CD14-positive monocyte (primary cell): Measurements from ENCODE around the gene CELF2. TPM values are rescaled to one million over a fixed set of nuclear protein-coding genes. Genes with fewer than 3 reads are reported as not detected.

Experiments
- DNase-seq, 3 donors: peaks; one replicate each; pipeline ENCODE4 v3.0.0-alpha.2; 2011 to 2022
- H2AFZ ChIP-seq: 2 replicates; pipeline ENCODE4 v1.6.0; 2012; ENCODE audit warnings: mild to moderate bottlenecking, low read depth, low read length, inconsistent platforms; ENCODE audit not compliant: insufficient read depth, poor library complexity, severe bottlenecking
- H3K27ac ChIP-seq, 2 donors: 1 replicate in 1 of 2; 2 replicates in 1 of 2; pipeline ENCODE4 v1.5.1; 2012 to 2013; ENCODE audit warnings: low read length in 2 of 2, control low read depth in 1 of 2, inconsistent platforms in 1 of 2, low read depth in 1 of 2, mild to moderate bottlenecking in 1 of 2
- H3K27me3 ChIP-seq, 2 donors: one replicate each; pipeline versions ENCODE4 v1.6.0 to v1.6.1; 2011 to 2013; ENCODE audit warnings: low read length in 2 of 2; ENCODE audit not compliant: control insufficient read depth in 2 of 2, insufficient read depth in 2 of 2
- H3K36me3 ChIP-seq, 2 donors: replicated peaks in 1 of 2; 1 replicate in 1 of 2; 2 replicates in 1 of 2; pipeline versions ENCODE4 v1.5.1 to v1.6.1; 2012 to 2013; ENCODE audit warnings: low read length in 2 of 2, control low read depth in 1 of 2, inconsistent platforms in 1 of 2, mild to moderate bottlenecking in 1 of 2; ENCODE audit not compliant: insufficient read depth in 2 of 2, control insufficient read depth in 1 of 2
- H3K4me1 ChIP-seq, 2 donors: 1 replicate in 1 of 2; 2 replicates in 1 of 2; pipeline versions ENCODE4 v1.5.1 to v1.6.1; 2012 to 2013; ENCODE audit warnings: low read length in 2 of 2, control low read depth in 1 of 2, inconsistent platforms in 1 of 2, mild to moderate bottlenecking in 1 of 2, moderate library complexity in 1 of 2; ENCODE audit not compliant: insufficient read depth in 2 of 2, control insufficient read depth in 1 of 2
- H3K4me2 ChIP-seq: replicated peaks from 2 replicates; pipeline ENCODE3; 2012; ENCODE audit warnings: low read length, moderate library complexity, mild to moderate bottlenecking; ENCODE audit not compliant: poor library complexity, severe bottlenecking; ENCODE audit errors: extremely low read depth
- H3K4me3 ChIP-seq, 3 experiments: fragments of 200-600 bp in 1 of 3; sonication (generic) in 1 of 3; replicated peaks in 1 of 3; 1 replicate in 2 of 3; 2 replicates in 1 of 3; pipeline ENCODE4 v1.5.1; 2011 to 2013; ENCODE audit warnings: low read length in 3 of 3, mild to moderate bottlenecking in 3 of 3, control low read depth in 2 of 3, low read depth in 2 of 3, inconsistent platforms in 1 of 3, moderate library complexity in 1 of 3
- H3K79me2 ChIP-seq: 2 replicates; pipeline ENCODE4 v1.6.0; 2012; ENCODE audit warnings: mild to moderate bottlenecking, control low read depth, inconsistent platforms, low read length, moderate library complexity; ENCODE audit not compliant: insufficient read depth
- H3K9ac ChIP-seq: 2 replicates; pipeline ENCODE4 v1.6.0; 2017; ENCODE audit warnings: low read length, mild to moderate bottlenecking; ENCODE audit not compliant: insufficient read depth, poor library complexity, severe bottlenecking
- H3K9me3 ChIP-seq, 2 donors: replicated peaks in 1 of 2; 1 replicate in 1 of 2; 2 replicates in 1 of 2; pipeline versions ENCODE4 v1.5.1 to v1.6.1; 2012 to 2013; ENCODE audit warnings: low read length in 2 of 2, control low read depth in 1 of 2; ENCODE audit not compliant: control insufficient read depth in 1 of 2, insufficient read depth in 1 of 2
- H4K20me1 ChIP-seq: 2 replicates; pipeline ENCODE4 v1.6.0; 2012; ENCODE audit warnings: mild to moderate bottlenecking, low read length, control low read depth, moderate library complexity; ENCODE audit not compliant: insufficient read depth
- H3K27ac Mint-ChIP-seq, 7 donors: one replicate each; pipeline ENCODE4 v1.8.0; 2020; ENCODE audit warnings: mild to moderate bottlenecking in 7 of 7, mixed read lengths in 7 of 7, moderate library complexity in 6 of 7, inconsistent platforms in 2 of 7
- H3K27me3 Mint-ChIP-seq, 3 donors: one replicate each; pipeline ENCODE4 v1.8.0; 2021 to 2022; ENCODE audit warnings: low read depth in 3 of 3, mild to moderate bottlenecking in 3 of 3, mixed read lengths in 3 of 3, moderate library complexity in 3 of 3, inconsistent platforms in 1 of 3
- H3K36me3 Mint-ChIP-seq, 2 donors: one replicate each; pipeline ENCODE4 v1.8.0; 2020; ENCODE audit warnings: mixed read lengths in 2 of 2, inconsistent platforms in 1 of 2, mild to moderate bottlenecking in 1 of 2
- H3K4me1 Mint-ChIP-seq: one replicate; pipeline ENCODE4 v1.8.0; 2020; ENCODE audit warnings: mild to moderate bottlenecking, mixed read lengths
- H3K4me3 Mint-ChIP-seq, 2 donors: one replicate each; pipeline ENCODE4 v1.8.0; 2020; ENCODE audit warnings: mild to moderate bottlenecking in 2 of 2, mixed read lengths in 2 of 2, moderate library complexity in 1 of 2
- H3K9me3 Mint-ChIP-seq, 7 donors: one replicate each; pipeline ENCODE4 v1.8.0; 2020 to 2022; ENCODE audit warnings: mixed read lengths in 7 of 7, mild to moderate bottlenecking in 6 of 7, moderate library complexity in 6 of 7, inconsistent platforms in 2 of 7
- CTCF ChIP-seq: fragments of 200-600 bp; IDR thresholded peaks from one replicate; pipeline ENCODE4 v1.8.0; 2022; ENCODE audit warnings: antibody characterized with exemption, mild to moderate bottlenecking
- WGBS: methylation state at CpG from one replicate; pipeline ENCODE4 v1.1.5; 2013; ENCODE audit warnings: missing lambda C conversion rate; ENCODE audit not compliant: insufficient coverage; 5-methylcytosine and 5-hydroxymethylcytosine counted together
- intact Hi-C, 2 donors: fragments of 100-400 bp; cut with micrococcal nuclease; formaldehyde crosslinking; loops; one replicate each; pipeline versions ENCODE4 v1.15.0 to v1.15.1; 2023
- polyA plus RNA-seq, 3 donors: library from polyadenylated mRNA; depleted of rRNA in 1 of 3; unstranded in 2 of 3; stranded (reverse) in 1 of 3; fragments of 300-500 nt in 2 of 3; fragments of >200 nt in 1 of 3; fragmentation: Illumina TruSeq in 2 of 3; gene quantifications; 1 replicate in 2 of 3; 2 replicates in 1 of 3; pipeline ENCODE4 v1.2.3, GENCODE V29; 2012 to 2021

Gene CELF2
- polyA plus RNA-seq, 3 donors: 53.5 to 93.3 (median 80.5) TPM

- 95% methylated on average over 5 of the region's 12 CpGs for WGBS
- H3K4me1 ChIP-seq: peaks cover 49 to 58% of the 10 kb centered on the region in 2 donors
- no peak overlapping the region for H2AFZ ChIP-seq
- H3K79me2 ChIP-seq: peaks cover 100% of the 10 kb centered on the region
- Mint-ChIP-seq H3K27me3 (peaks cover 0 to 4% (median 0%) of the 10 kb centered on the region in 3 donors), H3K4me3 (peak overlapping the region in 1 of 2 donors; percentile 53), H3K4me1 (peaks cover 8% of the 10 kb centered on the region), H3K27ac (peak overlapping the region in 5 of 7 donors; percentile 39 to 82 (median 76)), H3K9me3 (no peaks in the 10 kb centered on the region), H3K36me3 (peaks cover 15 to 18% of the 10 kb centered on the region in 2 donors)
- peaks cover 100% of the 10 kb centered on the region for H4K20me1 ChIP-seq
- H3K36me3 ChIP-seq: peaks cover 18 to 66% of the 10 kb centered on the region in 2 donors
- TF ChIP-seq CTCF: no peak
- no peaks in the 10 kb centered on the region for H3K9me3 ChIP-seq
- intact Hi-C loops: no loop called here
- H3K27me3 ChIP-seq: no peaks in the 10 kb centered on the region
- H3K27ac ChIP-seq: peak overlapping the region in 1 of 2 donors; percentile 74
- H3K9ac ChIP-seq: no peak overlapping the region
- no peak for DNase-seq
- peak overlapping the region; percentile 36 for H3K4me2 ChIP-seq
- no peak overlapping the region for H3K4me3 ChIP-seq
Measured at GRCh38 chr10:11243425-11244222, 226.0 kb downstream of the CELF2 start.

- no peaks in the 10 kb centered on the region for H3K27me3 ChIP-seq
- Mint-ChIP-seq H3K4me1 (peaks cover 4% of the 10 kb centered on the region), H3K27ac (no peak overlapping the region), H3K4me3 (no peak overlapping the region), H3K9me3 (no peaks in the 10 kb centered on the region), H3K27me3 (peaks cover 0 to 4% (median 1%) of the 10 kb centered on the region in 3 donors), H3K36me3 (peaks cover 25 to 28% of the 10 kb centered on the region in 2 donors)
- H3K4me3 ChIP-seq: no peak overlapping the region
- no peak overlapping the region for H3K9ac ChIP-seq
- DNase-seq: peak in 2 of 3 donors; percentile 42 to 58
- peaks cover 33 to 66% of the 10 kb centered on the region in 2 donors for H3K36me3 ChIP-seq
- H2AFZ ChIP-seq: no peak overlapping the region
- peak overlapping the region in 1 of 2 donors; percentile 63 for H3K27ac ChIP-seq
- WGBS: no CpG with 5 or more reads among the region's 2 CpGs
- H3K9me3 ChIP-seq: no peaks in the 10 kb centered on the region
- intact Hi-C loops: no loop called here
- peaks cover 100% of the 10 kb centered on the region for H4K20me1 ChIP-seq
- no peak for TF ChIP-seq CTCF
- H3K79me2 ChIP-seq: peaks cover 100% of the 10 kb centered on the region
- H3K4me2 ChIP-seq: peak overlapping the region; percentile 12
- peaks cover 49 to 58% of the 10 kb centered on the region in 2 donors for H3K4me1 ChIP-seq
Measured at GRCh38 chr10:11245095-11245479, 227.4 kb downstream of the CELF2 start.
